Measurements from ENCODE around the gene CD83.

CD83 gene

DNA sequence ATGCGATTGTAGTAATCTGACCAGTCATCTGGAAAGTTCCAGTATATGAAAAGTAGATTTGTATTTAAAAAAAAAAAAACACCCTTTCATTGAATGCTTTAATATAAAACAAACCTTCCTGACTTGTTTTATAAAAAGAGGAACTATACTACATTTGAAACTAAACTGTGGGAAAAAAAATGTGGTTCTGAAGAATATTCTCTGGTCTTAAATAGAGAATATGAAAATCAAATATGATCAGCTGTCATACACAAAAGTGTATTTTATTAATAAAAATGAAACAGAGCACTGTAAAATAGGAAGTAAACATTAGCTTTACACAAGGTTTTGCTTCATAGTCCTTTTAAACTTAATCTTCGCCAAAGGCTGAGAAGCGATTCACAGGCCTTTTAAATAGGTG is 25.3 kb upstream of the CD83 start:
- DNase-seq: no peak

DNA sequence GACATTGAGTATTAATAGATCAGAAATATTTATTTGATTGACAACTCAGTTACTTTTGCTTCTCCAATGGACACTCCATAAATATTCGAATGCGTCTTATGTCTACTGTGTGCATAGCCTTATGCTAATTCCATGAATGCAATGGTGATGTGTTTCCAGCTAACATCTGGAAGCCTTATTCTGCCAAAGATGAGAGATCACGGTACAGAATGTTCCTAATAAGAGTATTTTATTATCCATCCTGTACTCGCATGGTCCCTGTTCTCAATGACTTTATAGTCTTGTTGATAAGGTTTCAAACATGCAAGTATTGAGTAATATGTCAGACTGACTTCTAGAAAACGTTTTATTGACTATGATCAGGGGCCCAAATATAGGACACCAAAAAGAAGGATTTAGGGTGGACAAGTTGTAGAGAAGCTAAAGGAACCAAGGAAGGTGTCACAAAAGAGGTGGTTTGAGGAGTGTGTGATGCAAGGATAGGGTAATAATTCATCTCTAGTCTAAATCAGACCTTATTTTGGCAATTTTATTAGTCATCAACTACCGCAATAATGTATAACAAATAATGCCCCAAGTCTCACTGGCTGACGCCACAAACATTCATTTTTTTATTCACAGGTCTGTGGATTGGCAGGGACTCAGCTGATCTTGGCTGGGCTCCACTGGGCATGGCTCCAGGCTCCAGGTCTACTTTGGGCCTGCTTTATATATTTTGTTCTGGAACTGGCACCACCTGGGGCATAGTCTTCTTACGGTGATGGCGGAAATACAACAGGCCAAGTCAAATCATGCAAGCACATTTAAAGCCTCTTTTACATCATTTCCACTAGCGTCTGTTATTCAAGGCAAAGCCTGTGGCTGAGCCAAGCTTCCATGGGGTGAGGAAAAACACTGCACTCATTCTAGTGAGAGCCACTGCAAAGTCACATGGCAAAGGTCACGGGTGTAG is 24.5 kb upstream of the CD83 start:
- DNase-seq: no peak

DNA sequence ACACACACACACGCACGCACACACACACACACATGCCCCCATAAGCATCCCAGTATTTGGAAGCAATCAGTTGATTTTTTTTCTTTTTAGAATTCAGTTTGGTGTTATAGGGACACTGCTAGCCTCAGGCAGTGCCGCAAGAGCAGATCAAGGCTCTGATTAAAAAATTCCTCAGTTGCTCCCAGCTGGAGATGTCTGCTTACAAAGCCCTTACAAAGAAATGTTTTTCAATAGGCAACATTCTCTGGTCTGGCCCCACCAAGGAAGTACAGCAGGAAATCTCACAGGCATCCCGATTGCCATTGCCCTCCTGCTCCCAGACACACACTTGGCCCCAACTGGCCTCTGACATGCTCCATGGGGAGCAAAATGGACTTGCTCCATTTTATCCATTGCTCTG is 22.9 kb upstream of the CD83 start:
- DNase-seq: no peak

DNA sequence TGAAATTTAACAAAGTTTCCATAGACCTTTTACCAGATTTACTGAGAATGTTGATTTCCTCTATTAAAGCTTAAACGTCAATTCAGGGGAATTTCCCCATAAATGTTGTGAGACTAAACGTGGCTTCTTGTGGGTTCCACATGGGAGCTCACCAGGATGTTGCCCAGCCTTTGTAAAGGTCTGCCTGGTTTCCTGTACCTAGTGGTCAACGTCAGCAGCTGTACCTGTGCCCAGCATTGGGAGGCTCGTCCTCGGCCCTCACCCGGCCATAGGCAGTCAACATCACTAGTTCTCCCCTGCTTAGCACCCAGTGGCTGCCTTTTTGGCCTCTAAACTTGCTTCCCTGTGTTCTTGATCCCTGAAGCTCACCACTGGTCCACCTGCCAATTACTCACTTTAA is 22.1 kb upstream of the CD83 start:
- DNase-seq: no peak

DNA sequence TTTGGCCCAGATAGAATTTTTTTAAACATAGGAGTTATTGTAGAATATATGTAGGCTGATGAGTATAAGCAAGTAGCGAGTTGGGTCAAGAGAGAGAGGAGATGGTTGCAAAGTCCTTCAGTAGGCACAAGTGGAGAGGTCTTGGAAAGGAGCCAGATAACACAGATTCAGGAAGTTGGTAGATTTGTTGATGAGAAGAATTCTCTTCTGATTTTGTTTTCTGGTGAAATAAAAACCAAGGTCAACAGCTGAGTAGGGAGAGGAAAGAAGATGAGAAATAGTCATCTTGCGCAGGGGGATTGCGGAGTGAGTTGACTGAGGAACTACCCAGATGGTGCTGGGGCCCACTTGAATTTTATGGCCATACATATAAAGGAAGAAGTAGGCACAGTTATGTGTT is 17.4 kb upstream of the CD83 start:
- DNase-seq: no peak

DNA sequence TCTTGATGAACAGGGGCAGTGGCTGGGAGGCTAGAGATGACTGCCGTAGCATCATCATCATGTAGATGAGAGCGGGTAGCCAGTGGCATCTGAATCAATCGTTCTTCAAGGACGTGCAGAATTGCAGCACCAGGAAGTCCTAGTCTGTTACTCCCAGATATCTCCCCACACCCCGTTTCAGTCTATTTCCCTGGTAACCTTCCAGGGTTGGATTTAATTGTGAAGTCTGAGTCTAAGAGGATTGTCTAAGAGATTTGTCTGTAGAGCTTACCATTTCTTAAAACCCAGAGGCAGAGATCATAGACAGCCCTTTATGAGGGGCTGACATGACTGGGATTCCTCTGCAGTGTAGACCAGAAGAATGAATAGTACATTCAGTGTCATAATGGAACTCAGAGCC is 16.6 kb upstream of the CD83 start:
- no peak for DNase-seq

DNA sequence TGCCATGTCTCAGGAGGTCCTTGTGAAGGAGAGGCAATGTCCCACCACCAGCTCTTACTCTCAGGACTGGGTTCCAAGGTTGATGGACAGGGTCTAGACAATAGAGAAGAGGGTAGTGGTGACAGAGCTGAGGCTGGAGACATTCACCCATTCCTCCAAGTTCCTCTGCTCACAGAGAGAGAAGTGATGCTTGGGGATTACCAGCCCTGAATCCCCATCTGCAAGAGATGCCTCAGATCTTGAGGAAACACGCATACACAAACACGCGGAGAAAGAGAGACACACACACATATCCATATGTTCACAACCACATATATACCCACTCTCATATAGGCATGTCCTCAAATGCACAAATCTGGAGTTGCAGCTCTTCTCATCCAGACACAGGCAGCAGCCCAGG is 15.2 kb upstream of the CD83 start:
- no peak for DNase-seq

DNA sequence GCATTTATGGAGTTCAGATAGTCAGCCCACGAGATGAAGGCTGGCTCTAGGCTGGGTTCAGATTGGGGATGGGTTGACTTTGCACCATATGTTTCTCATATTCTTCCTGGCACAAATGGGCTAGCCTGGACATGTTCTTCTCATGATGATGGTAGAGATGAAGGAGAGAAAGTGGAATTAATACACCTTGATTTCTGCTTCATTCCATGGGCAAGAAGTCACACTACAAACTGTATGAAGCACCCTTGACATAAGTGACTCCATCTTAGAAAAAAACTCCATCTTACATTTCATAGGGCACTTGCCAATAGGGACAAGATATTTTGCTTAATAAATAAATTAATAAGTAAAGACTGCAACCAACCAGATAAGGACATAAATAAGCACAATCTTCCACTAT is 12.0 kb upstream of the CD83 start:
- DNase-seq: no peak

DNA sequence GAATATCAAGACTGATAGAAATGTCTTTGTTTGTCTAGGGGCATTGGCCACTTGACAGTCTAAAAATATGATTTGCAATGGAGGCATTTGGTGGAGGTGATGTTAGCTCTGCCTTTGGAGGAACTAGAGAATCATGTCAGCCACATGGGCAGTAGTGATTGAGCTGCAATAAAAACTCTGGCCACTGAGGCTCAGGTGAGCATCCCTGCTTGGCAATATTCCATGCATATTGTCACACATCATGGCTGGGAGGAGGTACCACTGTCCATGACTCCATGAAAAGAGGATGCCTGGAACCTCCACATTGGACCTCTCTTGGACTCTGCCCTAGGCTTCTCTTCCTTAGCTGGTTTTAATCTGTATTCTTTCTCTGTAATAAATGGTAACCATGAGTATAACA is 10.6 kb upstream of the CD83 start:
- no peak for DNase-seq

DNA sequence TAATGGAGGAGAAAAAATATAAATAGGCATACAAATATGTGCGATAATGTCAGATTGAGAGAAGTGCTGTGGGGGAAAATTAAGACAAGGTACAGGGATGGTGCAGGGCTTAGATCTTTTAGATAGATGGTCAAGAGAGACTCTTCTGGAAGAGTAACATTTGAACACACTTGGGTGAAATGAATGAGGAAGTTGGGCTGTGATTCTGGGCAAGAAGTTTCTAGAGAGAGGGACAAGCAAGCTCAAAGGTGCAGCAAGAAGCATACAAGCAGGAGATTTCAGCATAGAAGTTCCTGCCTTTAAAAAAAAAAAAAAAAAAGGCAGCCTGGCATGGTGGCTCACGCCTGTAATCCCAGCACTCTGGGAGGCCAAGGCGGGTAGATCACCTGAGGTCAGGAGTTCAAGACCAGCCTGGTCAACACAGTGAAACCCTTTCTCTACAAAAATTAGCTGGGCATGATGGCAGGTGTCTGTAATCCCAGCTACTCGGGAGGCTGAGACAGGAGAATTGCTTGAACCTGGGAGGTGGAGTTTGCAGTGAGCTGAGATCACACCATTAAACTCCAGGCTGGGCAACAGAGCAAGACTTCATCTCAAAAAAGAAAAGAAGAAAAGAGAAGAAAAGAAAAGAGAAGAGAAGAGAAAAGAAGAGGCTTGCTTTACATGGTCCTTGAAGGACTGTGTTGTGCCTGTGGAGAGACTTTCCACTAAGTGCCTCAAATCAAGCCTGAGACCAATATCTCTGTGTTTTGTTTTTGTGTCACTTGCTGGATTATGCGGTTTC is 9.7 kb upstream of the CD83 start:
- DNase-seq: no peak

DNA sequence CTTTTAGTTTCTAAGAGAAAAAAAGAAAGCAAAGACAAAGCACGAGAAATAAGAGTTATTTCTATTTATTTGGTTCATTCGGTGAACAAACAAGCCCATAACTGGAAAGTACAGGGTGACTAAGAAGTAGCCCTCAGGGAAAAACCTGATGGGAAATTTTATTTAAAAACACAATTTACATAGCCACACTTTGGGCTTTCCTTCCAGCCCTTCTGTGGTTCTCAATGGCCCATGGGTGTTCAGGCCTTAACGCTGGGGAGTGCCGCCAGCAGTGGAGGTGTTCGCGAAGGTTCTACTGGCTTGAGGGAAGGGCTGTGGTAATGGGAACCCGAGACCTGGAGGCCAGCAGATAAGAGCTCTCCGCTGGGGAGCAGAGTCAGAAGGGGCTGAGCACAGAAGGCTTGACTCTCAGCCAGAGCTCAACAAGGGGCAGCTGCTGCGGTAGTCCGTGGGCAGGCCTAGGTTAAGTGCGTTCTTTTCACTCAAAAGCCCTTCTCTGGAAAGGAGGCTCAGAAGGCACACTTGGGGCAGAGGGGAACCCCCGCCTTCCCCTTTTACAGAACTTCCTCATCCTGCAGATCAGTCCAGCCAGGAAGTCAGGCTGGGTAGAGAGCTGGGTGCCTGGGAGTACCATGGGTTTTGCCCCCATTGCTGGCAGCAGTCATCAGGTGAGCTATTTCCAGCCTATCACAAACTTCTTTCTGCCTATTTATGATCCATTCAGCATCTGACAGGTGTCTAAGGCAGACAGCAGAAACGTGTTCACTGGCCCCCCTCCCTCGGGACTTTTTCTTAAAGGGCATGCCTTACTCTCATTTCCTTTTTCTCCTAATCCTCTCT is 8.8 kb upstream of the CD83 start:
- peak; percentile 23 for DNase-seq

DNA sequence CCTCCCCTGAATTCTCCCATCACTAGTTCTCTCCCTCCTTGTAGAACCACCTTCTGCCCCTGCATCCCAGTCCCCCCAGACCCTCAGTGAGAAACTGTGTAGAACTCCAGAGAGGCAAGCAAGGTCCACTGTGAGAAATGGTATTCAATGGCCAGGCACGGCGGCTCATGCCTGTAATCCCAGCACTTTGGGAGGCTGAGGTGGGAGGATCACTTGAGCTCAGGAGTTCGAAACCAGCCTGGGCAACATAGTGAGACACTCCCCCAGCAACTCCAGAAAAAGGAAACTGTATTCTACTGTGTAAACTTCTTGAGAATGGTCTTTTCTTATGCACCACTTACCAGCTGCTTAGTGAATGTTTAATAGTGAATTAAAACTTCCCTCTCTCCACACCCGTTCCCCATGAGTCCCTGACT is 8.2 kb upstream of the CD83 start:
- DNase-seq: no peak

DNA sequence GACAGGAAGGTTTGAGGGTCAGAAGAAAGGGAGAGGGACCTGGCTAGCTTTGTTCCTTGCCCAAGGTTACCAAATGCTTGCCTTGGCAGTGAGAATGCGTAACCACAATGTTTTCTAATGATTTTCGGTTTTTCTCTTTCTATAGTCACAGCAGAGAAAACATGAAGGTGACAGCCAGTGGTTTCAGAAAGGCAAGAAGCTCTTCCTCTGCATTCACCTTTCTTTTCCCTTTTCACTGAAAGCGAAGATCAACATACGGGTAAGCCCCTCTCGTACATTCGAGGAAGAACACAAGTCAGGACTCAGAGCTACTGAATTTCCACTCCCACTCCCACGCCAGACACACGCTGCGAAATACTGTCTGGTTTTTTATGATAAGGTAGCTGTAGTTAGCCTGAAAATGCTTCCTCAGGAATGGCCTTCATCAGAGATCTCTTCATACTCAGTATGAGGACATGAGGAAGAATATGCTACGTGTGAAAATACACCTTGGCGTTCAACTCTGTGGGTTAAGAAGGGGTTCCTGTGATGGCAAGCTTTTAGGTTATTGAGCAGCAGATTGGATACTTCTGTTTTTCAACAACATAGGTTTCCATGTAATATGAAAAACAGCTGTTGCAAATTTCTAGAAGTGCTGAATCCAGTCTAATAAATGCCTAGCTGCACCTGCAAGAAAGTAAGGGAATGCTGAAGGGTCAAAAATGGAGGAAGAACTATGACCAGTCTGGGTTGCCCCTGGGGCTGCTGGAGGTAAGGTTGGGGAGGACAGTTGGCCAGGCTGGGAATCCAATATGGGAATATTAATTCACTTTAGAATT is 7.4 kb upstream of the CD83 start:
- DNase-seq: no peak

DNA sequence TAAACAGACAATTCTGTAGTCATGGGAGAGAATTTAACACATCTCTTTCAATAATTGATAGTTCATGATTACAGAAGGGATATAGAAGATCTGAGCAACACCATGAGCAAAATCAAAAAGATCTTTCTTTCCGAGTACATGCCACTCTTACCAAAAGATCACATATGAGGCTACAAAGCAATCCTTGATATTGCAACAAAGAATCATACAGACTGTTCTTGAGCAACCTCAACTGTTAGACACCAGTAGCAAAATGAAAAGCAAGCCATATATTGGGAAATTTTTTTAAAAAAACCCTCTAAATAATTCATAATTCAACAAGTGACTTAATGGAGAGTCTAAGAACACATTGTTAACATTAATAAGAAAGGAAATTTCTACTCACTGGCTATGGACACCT is 3.6 kb upstream of the CD83 start:
- DNase-seq: no peak

DNA sequence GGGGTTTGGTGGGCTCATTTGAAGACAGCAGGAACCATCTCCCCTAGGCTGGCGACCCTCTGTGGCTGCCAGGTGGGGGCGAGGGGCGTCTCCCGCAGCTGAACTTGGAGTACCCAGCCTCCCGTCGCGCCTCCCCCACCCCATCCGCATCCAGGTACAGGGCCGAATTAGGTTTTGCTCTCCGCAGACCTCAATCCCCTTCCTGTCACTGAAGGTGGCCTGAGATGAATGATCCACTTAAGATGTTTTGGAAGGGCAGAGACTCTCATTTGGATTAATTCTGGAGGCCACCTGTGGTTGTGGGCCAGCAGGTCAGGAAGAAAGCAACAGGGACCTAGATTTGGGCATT is 493 bp downstream of the CD83 start:
- no peak for DNase-seq

DNA sequence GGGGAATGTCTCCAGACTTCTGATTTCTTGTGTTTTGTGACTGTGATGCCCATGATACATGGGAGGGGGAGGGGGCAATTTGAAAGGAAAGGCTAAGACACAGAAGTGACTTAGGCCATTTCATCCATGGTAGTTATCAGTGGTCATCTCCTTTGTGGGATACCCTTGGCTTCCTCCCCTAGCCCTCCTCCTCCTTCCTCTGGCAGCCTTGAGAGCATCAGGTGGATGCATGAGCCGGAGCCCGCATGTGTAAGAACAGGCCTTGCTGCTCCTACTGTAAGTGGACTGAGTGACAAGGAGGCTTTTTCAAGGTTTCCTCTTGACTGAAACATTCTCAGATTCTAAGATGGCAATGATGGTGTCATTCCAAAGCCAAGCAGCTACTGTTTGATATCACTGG is 874 bp downstream of the CD83 start:
- peak; percentile 4 for DNase-seq

DNA sequence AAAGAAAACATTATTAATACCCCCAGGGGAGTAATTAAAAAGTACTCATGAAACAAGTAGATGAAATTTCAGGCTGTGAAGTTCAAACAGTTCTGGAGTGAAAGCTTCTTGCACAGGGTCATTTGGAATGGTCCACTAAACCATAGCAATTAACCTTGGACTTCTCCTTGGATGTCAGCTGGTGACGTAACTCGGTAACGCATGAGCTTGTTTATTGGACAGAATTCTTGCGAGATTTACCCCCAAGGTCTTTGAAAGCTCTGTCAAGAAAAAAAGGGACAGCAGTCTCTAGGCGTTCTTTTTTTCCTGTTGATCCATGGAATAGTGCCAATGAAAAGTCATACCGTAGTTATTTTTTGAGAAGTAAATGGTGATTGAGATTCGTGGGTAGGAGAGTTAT is 2.2 kb downstream of the CD83 start:
- DNase-seq: no peak

DNA sequence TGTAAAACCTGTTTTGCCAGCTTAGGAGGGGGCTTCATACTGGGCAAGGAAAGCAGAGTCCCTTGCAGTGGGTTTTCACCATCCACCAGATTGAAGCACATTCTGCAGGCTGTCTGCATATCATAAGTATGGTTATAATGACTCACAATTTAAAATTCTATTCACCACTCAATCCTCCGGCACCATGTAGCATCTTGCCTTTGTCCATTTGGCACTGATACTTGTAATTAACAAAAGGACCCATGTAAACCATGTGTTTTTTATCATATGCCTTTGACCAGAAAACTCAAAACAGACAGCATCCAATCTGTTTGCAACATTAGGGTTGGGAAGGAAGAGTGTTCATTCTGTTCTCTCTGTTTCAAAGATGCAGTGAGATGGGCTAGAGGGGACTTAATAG is 3.0 kb downstream of the CD83 start:
- DNase-seq: no peak

DNA sequence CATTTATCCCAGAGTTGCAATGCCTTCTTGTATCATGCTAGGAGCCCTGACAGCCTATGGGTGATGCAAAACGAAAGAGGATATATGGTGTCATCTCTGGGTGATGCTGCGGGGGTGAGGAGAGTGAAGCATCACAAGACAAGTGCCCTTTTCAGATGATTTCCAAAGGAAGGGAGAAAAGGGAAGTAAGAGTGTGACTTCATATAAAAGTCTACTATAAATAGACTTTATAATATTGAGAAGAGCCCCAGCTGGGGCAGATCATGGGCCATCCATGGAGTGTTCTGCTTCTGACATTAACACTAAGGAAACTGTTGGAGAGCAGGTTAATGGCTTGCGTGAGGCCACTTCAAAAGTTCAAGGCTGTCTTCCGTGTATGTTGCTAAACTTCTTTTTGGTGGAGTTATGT is 4.4 kb downstream of the CD83 start:
- no peak for DNase-seq

DNA sequence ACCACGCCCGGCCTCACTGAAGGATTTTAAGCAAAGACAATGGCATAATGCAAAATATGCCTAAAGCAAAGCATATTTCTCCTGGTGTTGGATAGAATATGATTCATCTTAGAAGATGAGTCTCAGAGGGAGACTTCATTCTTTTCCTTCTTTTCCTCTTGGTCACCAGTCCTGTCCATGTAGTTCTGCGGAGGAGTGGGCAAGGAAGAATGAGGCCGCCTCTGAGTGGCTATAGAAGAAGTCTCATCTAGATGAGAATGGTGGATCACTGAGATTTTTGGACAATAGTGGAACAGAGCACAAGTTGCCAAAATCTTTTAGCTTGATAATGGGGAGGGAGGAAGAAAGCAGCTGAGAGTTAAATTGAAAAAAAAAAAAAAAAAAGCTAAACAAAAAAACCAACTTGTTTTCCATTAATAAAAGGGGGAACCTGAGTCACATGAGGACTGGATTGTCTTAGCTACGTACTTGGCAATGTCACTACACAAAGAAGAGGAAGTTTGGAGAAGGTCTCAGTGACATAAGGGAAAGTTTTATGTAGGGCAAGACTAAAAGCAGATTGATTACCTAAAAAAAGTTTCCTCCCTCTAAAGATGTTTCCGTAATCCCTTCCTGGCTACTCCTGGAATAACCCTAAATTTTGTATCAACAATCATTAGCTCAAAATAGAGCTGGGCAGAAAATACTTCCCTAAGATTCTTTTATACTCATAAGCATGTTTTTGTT is 6.0 kb downstream of the CD83 start:
- DNase-seq: no peak

DNA sequence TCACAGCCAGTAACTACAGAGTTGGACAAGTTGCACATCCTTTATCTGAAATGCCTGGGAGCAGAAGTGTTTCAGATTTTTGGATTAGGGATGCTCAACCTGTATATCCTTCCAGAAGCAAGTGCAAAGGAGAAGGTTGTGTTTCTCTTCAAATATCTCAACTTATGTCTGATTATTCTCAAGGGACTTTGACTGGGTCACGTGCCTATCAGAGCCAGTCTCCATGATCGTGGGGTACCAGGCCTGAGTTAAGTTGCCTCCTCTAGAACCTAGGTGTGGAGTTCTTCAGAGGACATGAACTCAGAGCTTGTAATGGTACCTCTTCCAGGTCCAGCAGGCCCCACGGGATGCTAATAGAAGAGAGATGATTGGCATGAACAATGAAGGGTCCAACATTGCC is 7.8 kb downstream of the CD83 start:
- DNase-seq: no peak

DNA sequence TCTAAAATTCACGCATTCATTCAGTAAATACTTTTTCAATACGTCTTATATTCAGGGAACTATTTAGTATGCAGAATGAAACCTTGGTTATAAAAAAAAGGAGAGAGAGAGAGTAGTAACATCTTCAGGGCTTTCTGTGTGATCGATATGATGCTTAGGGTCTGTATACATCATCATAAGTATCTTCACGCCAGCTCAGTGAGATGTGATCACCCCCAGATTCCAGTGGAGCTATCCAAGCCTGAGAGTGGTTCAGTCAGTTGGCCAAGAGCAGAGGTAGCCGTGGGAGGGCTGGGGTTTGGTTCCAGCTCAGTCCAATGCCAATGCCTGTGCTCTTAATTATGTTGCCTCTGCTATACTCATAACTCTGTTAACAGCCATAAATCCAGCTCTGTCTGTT is 8.6 kb downstream of the CD83 start:
- DNase-seq: no peak

Data from central memory CD4-positive, alpha-beta T cell (primary cell).